Measurements from ENCODE around the gene EFCAB6. TPM values are rescaled to one million over a fixed set of nuclear protein-coding genes. Genes with fewer than 3 reads are reported as not detected.

The EFCAB6 gene
- total and polyA plus RNA-seq, 2 donors (not counting 1 experiment from before 2014, with no cell fraction given), result 0.07 to 0.10 TPM

DNA sequence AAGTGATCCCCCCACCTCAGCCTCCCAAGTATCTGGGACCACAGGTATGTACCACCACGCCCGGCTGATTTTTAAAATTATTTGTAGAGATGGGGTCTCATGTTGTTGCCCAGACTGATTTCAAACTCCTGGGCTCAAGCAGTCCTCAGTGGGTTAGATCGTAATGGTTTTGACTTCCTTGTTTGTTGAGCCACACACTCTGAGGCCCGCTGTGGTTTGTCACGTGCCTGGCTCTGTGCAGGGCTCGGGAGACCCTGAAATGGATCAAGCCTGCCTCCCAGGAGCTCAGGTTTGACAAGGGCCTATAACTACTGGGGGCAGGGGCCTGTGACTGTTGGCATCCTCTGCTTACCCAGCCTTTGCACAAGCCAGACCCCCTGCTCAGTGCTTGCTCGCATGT is 332.1 kb downstream of the EFCAB6 start:
- Mint-ChIP-seq H3K27me3 (no peaks in the 10 kb centered on the region), H3K4me1 (peaks cover 27% of the 10 kb centered on the region), H3K9me3 (ENCODE audit: insufficient read depth) (no peaks in the 10 kb centered on the region), H3K27ac (peak overlapping the region; percentile 46), H3K4me3 (peak overlapping the region; percentile 12)
- H3K27ac ChIP-seq (ENCODE audit: low read length in 2 of 2), result no peak overlapping the region
- H3K79me2 ChIP-seq (ENCODE audit: control insufficient read depth, insufficient read depth, low read length), result no peaks in the 10 kb centered on the region
- H3K9ac ChIP-seq (ENCODE audit: low read length), result no peak overlapping the region
- H3K4me3 ChIP-seq (ENCODE audit: control extremely low read depth in 1 of 5, extremely low read depth in 1 of 5, insufficient read depth in 1 of 5, low read depth in 2 of 5, low read length in 4 of 5), result no peak overlapping the region
- TF ChIP-seq, protein P1, sequence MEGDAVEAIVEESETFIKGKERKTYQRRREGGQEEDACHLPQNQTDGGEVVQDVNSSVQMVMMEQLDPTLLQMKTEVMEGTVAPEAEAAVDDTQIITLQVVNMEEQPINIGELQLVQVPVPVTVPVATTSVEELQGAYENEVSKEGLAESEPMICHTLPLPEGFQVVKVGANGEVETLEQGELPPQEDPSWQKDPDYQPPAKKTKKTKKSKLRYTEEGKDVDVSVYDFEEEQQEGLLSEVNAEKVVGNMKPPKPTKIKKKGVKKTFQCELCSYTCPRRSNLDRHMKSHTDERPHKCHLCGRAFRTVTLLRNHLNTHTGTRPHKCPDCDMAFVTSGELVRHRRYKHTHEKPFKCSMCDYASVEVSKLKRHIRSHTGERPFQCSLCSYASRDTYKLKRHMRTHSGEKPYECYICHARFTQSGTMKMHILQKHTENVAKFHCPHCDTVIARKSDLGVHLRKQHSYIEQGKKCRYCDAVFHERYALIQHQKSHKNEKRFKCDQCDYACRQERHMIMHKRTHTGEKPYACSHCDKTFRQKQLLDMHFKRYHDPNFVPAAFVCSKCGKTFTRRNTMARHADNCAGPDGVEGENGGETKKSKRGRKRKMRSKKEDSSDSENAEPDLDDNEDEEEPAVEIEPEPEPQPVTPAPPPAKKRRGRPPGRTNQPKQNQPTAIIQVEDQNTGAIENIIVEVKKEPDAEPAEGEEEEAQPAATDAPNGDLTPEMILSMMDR (IDR thresholded peaks at IDR 0.05), result no peak
- TF ChIP-seq EZH2 (IDR thresholded peaks at IDR 0.05; ENCODE audit: borderline replicate concordance, insufficient read depth, low read depth, low read length, poor library complexity, severe bottlenecking), result no peak
- peak overlapping the region; percentile 89 for H2AFZ ChIP-seq (ENCODE audit: insufficient read depth, low read depth, low read length, poor library complexity, severe bottlenecking)
- H3K4me1 ChIP-seq (ENCODE audit: control insufficient read depth in 2 of 2, insufficient read depth in 2 of 2, low read length in 2 of 2), result peaks cover 8 to 29% of the 10 kb centered on the region in 2 donors
- peak overlapping the region; percentile 30 for H3K4me2 ChIP-seq (replicated peaks; ENCODE audit: low read depth, low read length, poor library complexity, severe bottlenecking)
- H3K36me3 ChIP-seq (replicated peaks in 1 of 2; ENCODE audit: control extremely low read depth in 1 of 2, control insufficient read depth in 1 of 2, extremely low read depth in 1 of 2, insufficient read depth in 2 of 2, low read length in 1 of 2), result no peaks in the 10 kb centered on the region
- H3K27me3 ChIP-seq (replicated peaks in 1 of 4; ENCODE audit: control extremely low read depth in 1 of 4, control insufficient read depth in 3 of 4, insufficient read depth in 4 of 4, low read length in 3 of 4), result no peaks in the 10 kb centered on the region
- CTCF ChIA-PET, result no interaction called here
- ATAC-seq (ENCODE audit: low read depth), result peak; percentile 23
- 23% methylated on average over 5 of the region's 7 CpGs for WGBS (ENCODE audit: insufficient coverage)
- DNase-seq, result no peak
- intact Hi-C loops (cut with micrococcal nuclease), result no loop called here
- H4K20me1 ChIP-seq (ENCODE audit: control insufficient read depth, insufficient read depth, low read length, poor library complexity, severe bottlenecking), result no peaks in the 10 kb centered on the region
- H3K9me3 ChIP-seq (ENCODE audit: control extremely low read depth in 1 of 3, control insufficient read depth in 2 of 3, insufficient read depth in 1 of 3, low read length in 2 of 3), result no peaks in the 10 kb centered on the region
- POLR2A ChIA-PET, result no interaction called here

DNA sequence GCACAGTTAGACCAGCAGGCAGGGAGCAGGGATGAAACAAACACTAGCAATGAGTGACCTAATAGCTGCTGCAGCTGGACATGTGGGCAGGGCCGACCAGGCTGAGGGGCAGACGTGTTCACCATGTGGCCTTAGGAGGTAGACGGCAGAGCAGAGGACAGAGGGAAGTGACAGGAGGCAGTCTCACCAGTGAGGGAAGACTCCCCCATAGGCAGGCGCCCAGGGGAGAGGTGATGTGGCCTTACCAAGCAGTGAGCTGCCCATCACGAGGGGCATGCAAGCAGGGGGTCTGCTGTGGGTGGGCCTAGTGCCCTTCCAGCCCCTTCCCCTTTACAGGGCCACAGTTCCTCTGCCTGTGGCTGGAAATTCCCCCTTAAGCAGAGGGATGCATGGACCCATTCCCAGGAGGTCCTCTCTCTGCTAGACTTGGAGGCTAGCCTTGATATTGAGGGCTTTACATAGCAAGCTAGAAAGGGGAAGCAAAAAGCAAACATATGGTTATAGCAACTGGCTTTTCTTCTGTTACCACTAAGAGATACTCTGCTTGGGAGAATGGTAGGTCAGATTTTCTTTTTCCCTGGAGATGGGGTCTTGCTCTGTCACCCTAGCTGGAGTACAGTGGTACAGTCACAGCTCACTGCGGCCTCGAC is 332.7 kb downstream of the EFCAB6 start:
- Histone ChIP-seq H3K4me1 (ENCODE audit: control insufficient read depth in 2 of 2, insufficient read depth in 2 of 2, low read length in 2 of 2) (peaks cover 8 to 29% of the 10 kb centered on the region in 2 donors), H3K27me3 (replicated peaks in 1 of 4; ENCODE audit: control extremely low read depth in 1 of 4, control insufficient read depth in 3 of 4, insufficient read depth in 4 of 4, low read length in 3 of 4) (no peaks in the 10 kb centered on the region), H3K27ac (ENCODE audit: low read length in 2 of 2) (no peak overlapping the region), H3K9me3 (ENCODE audit: control extremely low read depth in 1 of 3, control insufficient read depth in 2 of 3, insufficient read depth in 1 of 3, low read length in 2 of 3) (no peaks in the 10 kb centered on the region), H2AFZ (ENCODE audit: insufficient read depth, low read depth, low read length, poor library complexity, severe bottlenecking) (peak overlapping the region; percentile 89), H3K4me2 (replicated peaks; ENCODE audit: low read depth, low read length, poor library complexity, severe bottlenecking) (peak overlapping the region; percentile 30), H3K9ac (ENCODE audit: low read length) (no peak overlapping the region), H4K20me1 (ENCODE audit: control insufficient read depth, insufficient read depth, low read length, poor library complexity, severe bottlenecking) (no peaks in the 10 kb centered on the region), H3K36me3 (replicated peaks in 1 of 2; ENCODE audit: control extremely low read depth in 1 of 2, control insufficient read depth in 1 of 2, extremely low read depth in 1 of 2, insufficient read depth in 2 of 2, low read length in 1 of 2) (no peaks in the 10 kb centered on the region), H3K79me2 (ENCODE audit: control insufficient read depth, insufficient read depth, low read length) (no peaks in the 10 kb centered on the region), H3K4me3 (ENCODE audit: control extremely low read depth in 1 of 5, extremely low read depth in 1 of 5, insufficient read depth in 1 of 5, low read depth in 2 of 5, low read length in 4 of 5) (no peak overlapping the region)
- POLR2A ChIA-PET, result no interaction called here
- intact Hi-C loops (cut with micrococcal nuclease), result no loop called here
- no peak for TF ChIP-seq EZH2 (IDR thresholded peaks at IDR 0.05; ENCODE audit: borderline replicate concordance, insufficient read depth, low read depth, low read length, poor library complexity, severe bottlenecking)
- TF ChIP-seq, protein P1 (IDR thresholded peaks at IDR 0.05), result no peak
- ATAC-seq (ENCODE audit: low read depth) (no peak), DNase-seq (no peak)
- CTCF ChIA-PET, result no interaction called here
- peaks cover 27% of the 10 kb centered on the region for H3K4me1 Mint-ChIP-seq
- H3K4me3 Mint-ChIP-seq, result no peak overlapping the region
- WGBS (ENCODE audit: insufficient coverage), result 100% methylated on average over 4 of the region's 7 CpGs
- H3K27ac Mint-ChIP-seq, result no peak overlapping the region
- no peaks in the 10 kb centered on the region for H3K9me3 Mint-ChIP-seq (ENCODE audit: insufficient read depth)
- H3K27me3 Mint-ChIP-seq, result no peaks in the 10 kb centered on the region
